Measurements from ENCODE around the gene CHN1. TPM values are rescaled to one million over a fixed set of nuclear protein-coding genes. Genes with fewer than 3 reads are reported as not detected.

The CHN1 gene
- polyA plus RNA-seq, 1 of the 3 experiments (the other 2 are of a cell fraction): 31.6 TPM

DNA sequence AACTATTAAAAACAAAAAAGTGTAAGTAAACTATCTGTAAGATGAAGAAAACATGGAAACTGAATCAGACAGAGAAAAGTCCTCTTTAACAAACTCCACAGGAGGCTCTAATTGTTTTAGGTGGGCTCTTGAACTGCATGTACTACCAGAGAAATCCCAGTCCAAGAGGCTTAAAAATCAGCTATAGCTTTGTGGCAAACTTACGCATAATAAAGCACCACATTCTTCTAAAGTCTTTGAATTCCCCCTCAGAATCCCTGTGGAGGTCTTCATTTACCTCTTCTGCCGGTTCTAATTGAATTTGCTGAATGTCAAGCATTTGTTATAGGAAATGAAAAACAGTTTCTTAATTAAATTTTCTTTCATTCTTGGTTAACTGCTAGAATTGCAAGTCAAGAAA lies 40.8 kb downstream of the CHN1 start:
- ChIA-PET POLR2A (no interaction called here), CTCF (no interaction called here)
- Histone ChIP-seq H3K27ac (ENCODE audit: low read depth in 2 of 2, low read length in 1 of 2) (no peak overlapping the region; a peak in 2 of 4 replicates), H2AFZ (ENCODE audit: low read depth) (no peak overlapping the region), H3K79me2 (ENCODE audit: insufficient read depth) (peaks cover 12% of the 10 kb centered on the region; the same call in 1 of the 2 replicates), H3K9ac (no peak overlapping the region), H3K4me2 (0 out of 2 replicates have a peak overlapping the region, but pooled peaks have one; percentile 13), H3K36me3 (replicated peaks in 1 of 2; ENCODE audit: control insufficient read depth in 1 of 2, insufficient read depth in 2 of 2, low read length in 1 of 2) (no peaks in the 10 kb centered on the region), H3K4me1 (ENCODE audit: control insufficient read depth in 1 of 2, insufficient read depth in 2 of 2, low read depth in 1 of 2, low read length in 1 of 2) (peaks cover 8 to 11% of the 10 kb centered on the region in 2 experiments; a peak in 3 of 4 replicates), H3K9me3 (no peaks in the 10 kb centered on the region), H4K20me1 (ENCODE audit: insufficient read depth) (no peaks in the 10 kb centered on the region), H3K27me3 (ENCODE audit: insufficient read depth) (no peaks in the 10 kb centered on the region), H3F3A (replicated peaks; ENCODE audit: insufficient read depth) (peaks cover 2% of the 10 kb centered on the region), H3K9me2 (no peaks in the 10 kb centered on the region), H3K4me3 (ENCODE audit: low read depth in 2 of 2, low read length in 1 of 2) (no peak overlapping the region)
- 58% methylated on average over 2 of the region's 2 CpGs for WGBS (ENCODE audit: low lambda C conversion rate)
- no peak for TF ChIP-seq SMC3 (IDR thresholded peaks at IDR 0.05; ENCODE audit: low read depth, low read length)
- TF ChIP-seq USF2 (IDR thresholded peaks at IDR 0.05; ENCODE audit: borderline replicate concordance, low read depth, low read length): no peak
- DNase-seq: no peak

GRCh38 chr2:174963437-174964400 lies 41.5 kb downstream of the CHN1 start:
- POLR2A ChIA-PET: no interaction called here

More at GRCh38 chr2:174963437-174964400, 41.5 kb downstream of the CHN1 start:
- peaks cover 8 to 11% of the 10 kb centered on the region in 2 experiments; a peak in 3 of 4 replicates for H3K4me1 ChIP-seq (ENCODE audit: control insufficient read depth in 1 of 2, insufficient read depth in 2 of 2, low read depth in 1 of 2, low read length in 1 of 2)
- peak overlapping the region; percentile 13; the same call in 1 of the 2 replicates for H3K4me2 ChIP-seq
- no peak overlapping the region for H3K9ac ChIP-seq
- TF ChIP-seq MEF2A (IDR thresholded peaks at IDR 0.05; ENCODE audit: borderline replicate concordance, low read depth) (no peak), FOXM1 (IDR thresholded peaks at IDR 0.05; ENCODE audit: low read depth) (no peak), JUND (IDR thresholded peaks at IDR 0.05) (no peak), EP300 (IDR thresholded peaks at IDR 0.05; ENCODE audit: borderline replicate concordance in 1 of 2, low read depth in 1 of 2, low read length in 1 of 2) (no peak), CHD2 (IDR thresholded peaks at IDR 0.05; ENCODE audit: low read length, partially characterized antibody) (no peak), MXI1 (IDR thresholded peaks at IDR 0.05; ENCODE audit: low read depth, low read length) (no peak), NRF1 (IDR thresholded peaks at IDR 0.05; ENCODE audit: low read depth, low read length) (no peak), SIN3A (IDR thresholded peaks at IDR 0.05; ENCODE audit: borderline replicate concordance, low read depth, low read length) (no peak), YY1 (IDR thresholded peaks at IDR 0.05; ENCODE audit: low read depth) (no peak), CTCF (IDR thresholded peaks at IDR 0.05) (no peak)
- TF ChIP-seq, protein P1, sequence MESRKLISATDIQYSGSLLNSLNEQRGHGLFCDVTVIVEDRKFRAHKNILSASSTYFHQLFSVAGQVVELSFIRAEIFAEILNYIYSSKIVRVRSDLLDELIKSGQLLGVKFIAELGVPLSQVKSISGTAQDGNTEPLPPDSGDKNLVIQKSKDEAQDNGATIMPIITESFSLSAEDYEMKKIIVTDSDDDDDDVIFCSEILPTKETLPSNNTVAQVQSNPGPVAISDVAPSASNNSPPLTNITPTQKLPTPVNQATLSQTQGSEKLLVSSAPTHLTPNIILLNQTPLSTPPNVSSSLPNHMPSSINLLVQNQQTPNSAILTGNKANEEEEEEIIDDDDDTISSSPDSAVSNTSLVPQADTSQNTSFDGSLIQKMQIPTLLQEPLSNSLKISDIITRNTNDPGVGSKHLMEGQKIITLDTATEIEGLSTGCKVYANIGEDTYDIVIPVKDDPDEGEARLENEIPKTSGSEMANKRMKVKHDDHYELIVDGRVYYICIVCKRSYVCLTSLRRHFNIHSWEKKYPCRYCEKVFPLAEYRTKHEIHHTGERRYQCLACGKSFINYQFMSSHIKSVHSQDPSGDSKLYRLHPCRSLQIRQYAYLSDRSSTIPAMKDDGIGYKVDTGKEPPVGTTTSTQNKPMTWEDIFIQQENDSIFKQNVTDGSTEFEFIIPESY (IDR thresholded peaks at IDR 0.05; ENCODE audit: borderline replicate concordance, low read depth): no peak
- no peaks in the 10 kb centered on the region for H3K9me2 ChIP-seq
- H4K20me1 ChIP-seq (ENCODE audit: insufficient read depth): no peaks in the 10 kb centered on the region
- H3K27me3 ChIP-seq (ENCODE audit: insufficient read depth): no peaks in the 10 kb centered on the region
- peaks cover 12% of the 10 kb centered on the region; the same call in 1 of the 2 replicates for H3K79me2 ChIP-seq (ENCODE audit: insufficient read depth)
- H3K27ac ChIP-seq (ENCODE audit: low read depth in 2 of 2, low read length in 1 of 2): no peak overlapping the region; a peak in 3 of 4 replicates
- WGBS (ENCODE audit: low lambda C conversion rate): 92% methylated on average over 7 of the region's 7 CpGs
- CTCF ChIA-PET: no interaction called here
- H3F3A ChIP-seq (replicated peaks; ENCODE audit: insufficient read depth): peaks cover 2% of the 10 kb centered on the region
- no peaks in the 10 kb centered on the region for H3K9me3 ChIP-seq
- no peaks in the 10 kb centered on the region for H3K36me3 ChIP-seq (replicated peaks in 1 of 2; ENCODE audit: control insufficient read depth in 1 of 2, insufficient read depth in 2 of 2, low read length in 1 of 2)
- no peak overlapping the region for H3K4me3 ChIP-seq (ENCODE audit: low read depth in 2 of 2, low read length in 1 of 2)
- H2AFZ ChIP-seq (ENCODE audit: low read depth): no peak overlapping the region
- DNase-seq: no peak
